Spleen (tissue), 11 donors: ENCODE results near the gene ABCB9. TPM values are rescaled to one million over a fixed set of nuclear protein-coding genes. Genes with fewer than 3 reads are reported as not detected.
A peak's percentile ranks its signal among the peaks of the same experiment; 100 is the strongest.

Experiments used
- DNase-seq: peaks from one replicate; pipeline ENCODE4 v3.0.0-alpha.2; 2020
- H3K27ac ChIP-seq, 8 donors: fragments of 200-600 bp; sonication (generic) in 7 of 8; 1 replicate in 4 of 8; 2 replicates in 4 of 8; pipeline versions ENCODE4 v1.5.0 to v1.8.0; 2016 to 2021; ENCODE audit warnings: inconsistent platforms in 4 of 8, mild to moderate bottlenecking in 4 of 8, moderate library complexity in 1 of 8
- H3K27me3 ChIP-seq, 7 donors: fragments of 200-600 bp; sonication (generic) in 6 of 7; replicated peaks in 1 of 7; 1 replicate in 4 of 7; 2 replicates in 3 of 7; pipeline versions ENCODE4 v1.5.0 to v1.8.0; 2016 to 2021; ENCODE audit warnings: inconsistent platforms in 3 of 7, mild to moderate bottlenecking in 1 of 7
- H3K36me3 ChIP-seq, 6 donors: fragments of 200-600 bp; sonication (generic) in 5 of 6; 1 replicate in 4 of 6; 2 replicates in 2 of 6; pipeline versions ENCODE4 v1.5.0 to v1.8.0; 2016 to 2021; ENCODE audit warnings: inconsistent platforms in 2 of 6
- H3K4me1 ChIP-seq, 6 donors: fragments of 200-600 bp; sonication (generic) in 5 of 6; 1 replicate in 3 of 6; 2 replicates in 3 of 6; pipeline versions ENCODE4 v1.5.0 to v1.8.0; 2016 to 2021; ENCODE audit warnings: inconsistent platforms in 3 of 6
- H3K4me3 ChIP-seq, 8 donors: fragments of 200-600 bp; sonication (generic) in 7 of 8; 1 replicate in 4 of 8; 2 replicates in 4 of 8; pipeline versions ENCODE4 v1.5.0 to v1.8.0; 2016 to 2021; ENCODE audit warnings: inconsistent platforms in 4 of 8, mild to moderate bottlenecking in 4 of 8, moderate library complexity in 2 of 8
- H3K9me3 ChIP-seq, 8 donors: fragments of 200-600 bp; sonication (generic) in 7 of 8; 1 replicate in 4 of 8; 2 replicates in 4 of 8; pipeline versions ENCODE4 v1.5.0 to v1.8.0; 2016 to 2021; ENCODE audit warnings: inconsistent platforms in 4 of 8
- CTCF ChIP-seq, 11 experiments: fragments of 200-600 bp in 7 of 11; fragments of 450-650 bp in 4 of 11; sonication (generic) in 4 of 11; IDR thresholded peaks in 8 of 11; conservative IDR thresholded peaks in 3 of 11; 1 replicate in 7 of 11; 2 replicates in 4 of 11; pipeline versions ENCODE4 v1.4.0 to v1.8.0; 2016 to 2021; ENCODE audit warnings: antibody characterized with exemption in 11 of 11, inconsistent platforms in 4 of 11, mild to moderate bottlenecking in 1 of 11
- POLR2A ChIP-seq, 3 donors: fragments of 450-650 bp; IDR thresholded peaks; one replicate each; pipeline ENCODE4 v1.5.1; 2017; ENCODE audit warnings: antibody characterized with exemption in 3 of 3, mild to moderate bottlenecking in 1 of 3
- POLR2AphosphoS5 ChIP-seq, 3 donors: sonication (generic); formaldehyde crosslinking; IDR thresholded peaks; one replicate each; pipeline ENCODE4 v1.5.1; 2017; ENCODE audit warnings: antibody characterized with exemption in 3 of 3
- WGBS, 5 donors: extraction: QIAGEN DNeasy Blood & Tissue Kit in 3 of 5; methylation state at CpG; one replicate each; pipeline versions ENCODE4 v1.1.5 to v1.1.7; 2013 to 2018; 5-methylcytosine and 5-hydroxymethylcytosine counted together
- intact Hi-C: fragments of 100-400 bp; cut with DNase I; formaldehyde crosslinking; loops from one replicate; pipeline ENCODE4 v1.15.0; 2023; ENCODE audit warnings: low total_unique reads
- polyA plus RNA-seq, 3 donors: library from polyadenylated mRNA; stranded (reverse); fragments of 200-250 nt; gene quantifications; one replicate each; pipeline ENCODE4 v1.2.1, GENCODE V29; 2013
- total RNA-seq, 7 donors: library from RNA; depleted of rRNA in 3 of 7; stranded (reverse); fragments of >200 nt in 3 of 7; fragmentation: NEBNext Ultra II Directional in 4 of 7; extraction: Animal tissue kit (Norgen Biotek cat#: 25700) in 4 of 7; gene quantifications; one replicate each; pipeline versions ENCODE4 v1.1.0 to v1.2.1, GENCODE V29; 2016 to 2021
- donor health status: healthy with polysubstance abuse.
- donor health status: DM: no; HTN: no; CAD: no; lungs with moderate emphysema.
- donor health status: DM: no; HTN: no; CAD: no.
- donor health status: Bipolar disorder and iron deficiency.
- donor health status: healthy.
- donor health status: DM: no; HTN: no; CAD: no.
- donor health status: DM: yes; HTN: yes; CAD: no.

The ABCB9 gene
- total and polyA plus RNA-seq, 10 donors, result 1.5 to 6.2 (median 4.5) TPM

- no peak for TF ChIP-seq POLR2A (IDR thresholded peaks at IDR 0.05)
- no peak for TF ChIP-seq CTCF (IDR thresholded peaks at IDR 0.05 in 8 of 11, conservative IDR thresholded peaks at IDR 0.05 in 3 of 11)
- TF ChIP-seq POLR2AphosphoS5 (IDR thresholded peaks at IDR 0.05), result no peak
- intact Hi-C loops, result no loop called here
- no peaks in the 10 kb centered on the region for H3K9me3 ChIP-seq
- H3K36me3 ChIP-seq, result peaks cover 0 to 14% (median 0%) of the 10 kb centered on the region in 6 donors
- WGBS, 5 donors, result 59 to 65% (median 63%) methylated on average over 6 of the region's 6 CpGs
- peak overlapping the region in 7 of 8 donors; percentile 17 to 68 (median 55) for H3K27ac ChIP-seq
- no peak for DNase-seq
- H3K27me3 ChIP-seq, result no peaks in the 10 kb centered on the region
- H3K4me1 ChIP-seq, result peaks cover 83 to 98% (median 97%) of the 10 kb centered on the region in 6 donors
- H3K4me3 ChIP-seq, result no peak overlapping the region
These were observed 82.0 kb downstream of the ABCB9 start for GRCh38 chr12:122884091-122884826.

GRCh38 chr12:122882908-122883558, 83.2 kb downstream of the ABCB9 start:
- Histone ChIP-seq H3K36me3 (peaks cover 0 to 21% (median 0%) of the 10 kb centered on the region in 6 donors), H3K27me3 (no peaks in the 10 kb centered on the region), H3K9me3 (no peaks in the 10 kb centered on the region), H3K4me1 (peaks cover 80 to 98% (median 97%) of the 10 kb centered on the region in 6 donors), H3K4me3 (peak overlapping the region in 1 of 8 donors; percentile 16), H3K27ac (peak overlapping the region in 7 of 8 donors; percentile 17 to 68 (median 55))
- intact Hi-C loops, result no loop called here
- WGBS, 5 donors, result 21 to 43% (median 30%) methylated on average over 11 of the region's 11 CpGs
- DNase-seq, result no peak
- TF ChIP-seq POLR2A (IDR thresholded peaks at IDR 0.05) (no peak), CTCF (IDR thresholded peaks at IDR 0.05 in 8 of 11, conservative IDR thresholded peaks at IDR 0.05 in 3 of 11) (no peak), POLR2AphosphoS5 (IDR thresholded peaks at IDR 0.05) (no peak)

- Histone ChIP-seq H3K9me3 (no peaks in the 10 kb centered on the region), H3K27me3 (no peaks in the 10 kb centered on the region), H3K27ac (peak overlapping the region in 7 of 8 donors; percentile 26 to 81 (median 48)), H3K4me3 (no peak overlapping the region), H3K4me1 (peaks cover 82 to 98% (median 97%) of the 10 kb centered on the region in 6 donors), H3K36me3 (peaks cover 0 to 35% (median 0%) of the 10 kb centered on the region in 6 donors)
- DNase-seq, result no peak
- TF ChIP-seq POLR2AphosphoS5 (IDR thresholded peaks at IDR 0.05) (no peak), CTCF (IDR thresholded peaks at IDR 0.05 in 8 of 11, conservative IDR thresholded peaks at IDR 0.05 in 3 of 11) (peak in 9 of 11 experiments; percentile 11 to 60 (median 37))
- WGBS, 5 donors, result 45 to 52% (median 46%) methylated on average over 7 to 8 of the region's 8 CpGs
- intact Hi-C loops, result no loop called here
These were observed 85.6 kb downstream of the ABCB9 start for GRCh38 chr12:122880668-122881067.

GRCh38 chr12:122880155-122880667, 86.1 kb downstream of the ABCB9 start:
- Histone ChIP-seq H3K4me1 (peaks cover 85 to 100% (median 100%) of the 10 kb centered on the region in 6 donors), H3K27me3 (no peaks in the 10 kb centered on the region), H3K9me3 (no peaks in the 10 kb centered on the region), H3K27ac (peak overlapping the region in 6 of 8 donors; percentile 26 to 81 (median 63)), H3K4me3 (no peak overlapping the region), H3K36me3 (peaks cover 0 to 35% (median 0%) of the 10 kb centered on the region in 6 donors)
- WGBS, 5 donors, result 71 to 86% (median 84%) methylated on average over 10 of the region's 10 CpGs
- TF ChIP-seq CTCF (IDR thresholded peaks at IDR 0.05 in 8 of 11, conservative IDR thresholded peaks at IDR 0.05 in 3 of 11) (no peak), POLR2AphosphoS5 (IDR thresholded peaks at IDR 0.05) (no peak), POLR2A (IDR thresholded peaks at IDR 0.05) (no peak)
- intact Hi-C loops, result no loop called here
- no peak for DNase-seq
